ENCODE measurements around the gene CHST8. TPM values are rescaled to one million over a fixed set of nuclear protein-coding genes. Genes with fewer than 3 reads are reported as not detected.

Gene CHST8
- total and polyA plus RNA-seq, 2 of the 13 experiments (the other 11 are each of a cell fraction or from before 2014, with no cell fraction given) = not detected

GRCh38 chr19:33771384-33772101 lies 149.8 kb downstream of the CHST8 start (continued):
- peak; percentile 96 for TF ChIP-seq CTCF (CRISPR knock-in tag; IDR thresholded peaks at IDR 0.05)
- no peak for TF ChIP-seq ZNF224 (CRISPR knock-in tag; IDR thresholded peaks at IDR 0.05)
- TF ChIP-seq NKX3-1 (CRISPR knock-in tag; IDR thresholded peaks at IDR 0.05) = no peak
- TF ChIP-seq TFDP1 (CRISPR knock-in tag; IDR thresholded peaks at IDR 0.05; ENCODE audit: borderline replicate concordance) = peak; percentile 71; the same call in 1 of the 2 replicates
- TF ChIP-seq ZNF460 (CRISPR knock-in tag; IDR thresholded peaks at IDR 0.05; ENCODE audit: borderline replicate concordance) = no peak
- no peak for TF ChIP-seq REL (CRISPR knock-in tag; conservative IDR thresholded peaks at IDR 0.05)
- TF ChIP-seq TFDP2 (CRISPR knock-in tag; IDR thresholded peaks at IDR 0.05) = peak; percentile 81
- TF ChIP-seq RAD21 (CRISPR knock-in tag; IDR thresholded peaks at IDR 0.05) = peak; percentile 92
- no peak for TF ChIP-seq NFKBIZ (CRISPR knock-in tag; IDR thresholded peaks at IDR 0.05)
- TF ChIP-seq HMGXB4 (CRISPR knock-in tag; IDR thresholded peaks at IDR 0.05; ENCODE audit: borderline replicate concordance in 1 of 2, low read depth in 1 of 2) = 0 out of 4 replicates have a peak, but pooled peaks of 1 of the 2 experiments have one; percentile 37
- no peak for TF ChIP-seq ZNF639 (CRISPR knock-in tag; conservative IDR thresholded peaks at IDR 0.05)
- TF ChIP-seq RBM39 (IDR thresholded peaks at IDR 0.05; ENCODE audit: low read depth, low read length, poor library complexity, severe bottlenecking) = no peak
- peak; percentile 49; the same call in 1 of the 2 replicates for TF ChIP-seq KDM2A (CRISPR knock-in tag; IDR thresholded peaks at IDR 0.05; ENCODE audit: borderline replicate concordance, low read depth)
- peak; percentile 30; the same call in 1 of the 2 replicates for TF ChIP-seq PATZ1 (CRISPR knock-in tag; IDR thresholded peaks at IDR 0.05)
- no peak for TF ChIP-seq FOXP1 (IDR thresholded peaks at IDR 0.05)
- no peak for TF ChIP-seq FOXP1 (CRISPR knock-in tag; IDR thresholded peaks at IDR 0.05)
- TF ChIP-seq ZNF598 (CRISPR knock-in tag; IDR thresholded peaks at IDR 0.05; ENCODE audit: borderline replicate concordance) = no peak

All from HepG2 (cell line).